DMS79 treated with DMSO at 0.1 percent for 48 hours (cell line): Measurements from ENCODE around the gene SNX24.

Experiments
- DNase-seq: peaks from one replicate; lab custom pipeline; 2025; lab: John Stamatoyannopoulos, UW

SNX24 gene

DNA sequence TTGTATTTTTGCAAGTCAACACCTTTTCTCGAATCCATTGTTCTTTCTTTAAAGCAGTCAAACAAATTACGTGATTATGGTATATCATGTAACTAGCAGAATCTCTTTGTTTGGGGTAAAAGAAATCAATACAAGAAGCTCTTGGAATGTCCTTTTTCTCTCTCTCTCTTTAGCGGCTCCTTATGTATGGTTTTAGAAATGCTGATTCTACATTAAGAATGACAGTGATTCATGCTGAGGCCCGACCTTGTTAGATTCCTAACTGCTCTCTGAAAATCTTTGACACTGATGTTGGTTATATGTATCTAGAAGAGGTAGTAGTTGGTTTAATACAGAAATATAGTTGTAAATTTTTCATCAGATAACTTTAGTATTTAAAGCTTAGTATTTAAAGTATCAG, 76.4 kb downstream of the SNX24 start:
- DNase-seq, result no peak

DNA sequence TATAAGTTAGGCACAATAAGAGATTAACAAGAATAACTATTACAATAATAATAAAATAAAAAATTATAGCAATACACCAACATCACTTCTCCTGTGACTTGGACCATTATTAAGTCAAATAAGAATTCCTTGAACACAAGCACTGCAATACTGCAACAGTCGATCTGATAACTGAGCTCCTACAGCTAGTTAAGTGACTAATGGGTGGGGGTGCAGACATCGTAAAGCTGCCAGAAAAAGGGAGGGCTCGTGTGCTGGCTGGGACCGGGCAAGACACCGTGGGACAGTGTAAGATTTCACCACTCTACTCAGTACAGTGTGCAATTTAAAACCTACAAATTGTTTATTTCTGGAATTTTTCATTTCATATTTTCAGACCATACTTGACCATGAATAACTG, 78.8 kb downstream of the SNX24 start:
- DNase-seq, result no peak

DNA sequence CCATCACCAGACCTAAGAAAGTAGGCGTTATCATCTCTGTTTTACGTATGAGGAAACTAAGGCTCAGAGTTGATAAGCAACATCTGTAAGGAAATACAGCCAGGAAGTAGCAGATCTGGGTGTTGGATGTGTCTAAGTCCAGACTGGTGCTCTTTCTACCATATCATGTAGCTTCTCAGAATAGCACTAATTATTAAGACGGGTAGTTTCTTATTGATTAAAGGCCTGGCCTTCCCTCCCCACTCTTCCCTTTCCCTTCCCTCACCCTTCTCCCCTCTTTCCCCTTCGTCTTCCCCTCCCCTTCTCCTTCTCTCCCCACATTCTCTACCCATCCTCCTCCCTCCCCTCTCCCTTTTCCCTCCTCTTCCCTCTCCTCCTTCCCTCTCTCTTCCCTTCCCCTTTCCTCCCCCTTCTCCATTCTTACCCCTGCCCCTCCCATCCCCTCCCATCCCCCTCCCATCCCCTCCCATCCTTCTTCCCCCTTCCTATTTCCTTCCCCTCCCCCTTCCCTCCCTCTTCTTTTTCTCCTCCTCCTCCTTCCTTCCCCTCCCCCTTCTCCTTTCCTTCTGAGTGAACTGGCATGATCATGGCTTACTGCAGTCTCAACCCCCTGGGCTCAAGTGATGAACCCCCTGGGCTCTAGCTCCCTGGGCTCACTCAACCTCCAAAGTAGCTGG, 79.4 kb downstream of the SNX24 start:
- DNase-seq, result no peak

DNA sequence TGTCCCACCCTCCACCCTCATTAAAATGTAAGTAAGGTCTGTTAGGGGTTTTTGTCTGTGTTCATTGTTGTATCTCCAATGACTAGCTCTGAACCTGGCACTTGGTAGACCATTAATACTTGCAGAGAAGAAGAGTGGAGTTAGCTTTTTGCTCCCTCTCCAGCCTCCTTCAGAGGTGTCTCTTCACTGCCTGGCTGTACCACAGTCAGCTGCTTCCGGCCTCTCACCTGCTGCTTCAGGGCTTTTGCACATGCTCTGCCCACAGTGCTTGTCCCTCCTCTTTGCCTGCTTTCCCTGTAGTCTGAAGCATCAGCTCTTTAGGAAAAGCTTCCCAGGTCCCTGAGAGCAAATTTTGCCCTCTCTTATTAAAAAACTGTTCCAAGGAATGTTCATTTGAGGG, 83.6 kb downstream of the SNX24 start:
- DNase-seq, result no peak

DNA sequence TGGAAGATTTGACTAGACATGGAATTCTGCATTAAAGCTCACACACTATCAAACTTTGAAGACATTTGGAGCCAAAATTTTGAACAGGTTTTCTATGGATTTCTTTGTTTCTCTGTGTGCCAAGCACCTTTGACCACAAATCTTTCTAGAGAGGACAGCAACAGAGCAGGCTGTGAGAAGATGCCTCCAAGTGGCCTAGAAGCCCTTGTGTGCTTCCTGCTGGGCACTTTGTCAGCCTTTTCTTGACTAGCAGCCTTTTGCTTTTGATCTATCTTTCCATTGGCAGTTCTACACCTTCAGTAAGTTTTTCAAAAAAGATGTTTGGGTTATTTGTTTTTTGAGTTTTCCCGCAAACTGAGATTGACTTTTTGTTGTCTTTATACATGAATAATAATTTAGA, 84.6 kb downstream of the SNX24 start:
- DNase-seq, result no peak

DNA sequence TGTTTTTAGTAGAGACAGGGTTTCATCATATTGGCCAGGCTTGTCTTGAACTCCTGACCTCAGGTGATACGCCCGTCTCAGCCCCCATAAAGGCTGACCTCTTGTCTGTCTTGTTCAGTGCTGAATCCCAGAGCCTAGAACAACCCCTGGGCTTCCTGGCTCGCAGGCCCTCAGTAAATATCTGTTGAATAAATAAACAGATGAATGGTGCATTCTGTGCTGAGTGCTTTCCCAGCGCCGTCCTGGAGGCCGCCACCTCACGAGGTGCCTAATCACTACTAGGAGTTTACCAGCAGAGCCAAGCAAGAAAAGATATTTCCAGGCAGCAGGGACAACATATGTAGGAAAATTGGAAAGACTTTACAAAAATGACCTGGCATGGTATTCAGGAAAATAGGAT, 88.5 kb downstream of the SNX24 start:
- no peak for DNase-seq

DNA sequence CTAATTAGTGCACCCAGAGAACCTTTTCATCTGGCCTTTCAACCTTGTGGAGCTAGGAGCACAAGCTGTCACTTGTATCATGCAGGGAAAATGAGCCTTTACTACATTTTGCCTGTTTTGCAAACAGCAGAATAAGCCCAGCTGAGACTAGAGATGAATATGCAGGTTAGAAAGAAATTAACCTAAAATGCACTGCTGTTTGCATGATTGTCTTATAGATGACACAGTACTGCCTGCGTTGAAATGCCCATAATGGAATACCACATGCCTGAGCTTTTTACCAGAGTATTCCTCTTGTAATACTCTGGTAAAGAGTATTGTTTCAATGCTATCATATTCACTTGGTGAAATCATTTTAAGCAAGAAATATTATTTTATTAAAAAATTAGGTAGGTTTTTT, 90.7 kb downstream of the SNX24 start:
- no peak for DNase-seq

DNA sequence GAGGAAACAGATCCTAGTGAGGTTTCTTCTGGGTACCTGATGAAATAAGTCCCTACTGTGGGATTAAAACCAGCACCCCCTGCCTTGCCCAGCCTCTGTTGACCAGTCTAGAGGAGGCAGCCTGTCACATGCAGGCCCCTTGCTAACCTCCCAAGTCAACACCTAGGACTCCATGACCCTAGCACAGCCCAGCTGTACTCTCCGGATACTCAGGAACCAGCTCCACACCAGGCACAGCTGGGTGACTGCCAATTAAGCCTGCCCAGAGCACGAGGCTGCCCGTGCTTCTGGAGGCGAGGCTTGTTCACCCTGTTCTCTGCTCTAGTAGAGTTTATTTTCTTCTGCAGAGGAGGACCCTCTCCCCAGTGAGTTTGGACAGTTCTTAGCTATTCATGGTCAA, 92.5 kb downstream of the SNX24 start:
- no peak for DNase-seq

DNA sequence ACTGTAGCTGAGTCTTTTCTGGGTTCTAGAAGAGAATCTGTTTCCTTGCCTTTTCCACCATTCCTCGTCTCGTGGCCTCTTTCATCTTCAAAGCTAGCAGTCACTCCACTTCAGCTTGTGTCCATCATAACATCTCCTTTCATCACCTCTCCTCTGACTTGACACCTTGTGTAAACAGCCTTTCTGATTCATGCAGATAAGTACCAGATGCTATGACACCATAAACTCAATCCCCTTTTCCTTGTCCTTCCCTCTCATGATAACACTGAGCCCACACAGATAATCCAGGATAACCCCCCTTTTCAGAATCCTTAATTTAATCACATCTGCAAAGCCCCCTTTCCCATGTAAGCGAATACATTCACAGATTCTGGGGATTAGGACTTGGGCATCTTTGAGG, 95.5 kb downstream of the SNX24 start:
- no peak for DNase-seq

DNA sequence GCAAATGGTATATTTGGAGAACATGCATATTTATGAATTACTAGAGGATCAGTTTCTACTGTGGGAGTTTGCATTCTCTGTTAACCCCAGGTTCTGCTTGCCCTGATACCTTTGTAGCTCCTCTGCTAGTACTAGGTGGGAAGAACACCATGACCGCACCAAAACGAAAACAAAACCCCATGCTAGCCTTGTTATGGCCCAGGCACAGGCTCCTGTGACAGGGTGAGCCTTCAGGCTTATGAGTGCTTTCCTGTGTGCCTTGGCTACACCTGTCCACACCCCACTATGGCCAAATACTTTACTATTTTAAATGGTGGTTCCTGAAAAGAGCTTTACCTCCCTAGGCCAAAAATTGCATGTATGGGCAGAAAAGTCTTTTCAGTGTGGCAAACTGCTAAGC, 96.3 kb downstream of the SNX24 start:
- DNase-seq, result no peak

DNA sequence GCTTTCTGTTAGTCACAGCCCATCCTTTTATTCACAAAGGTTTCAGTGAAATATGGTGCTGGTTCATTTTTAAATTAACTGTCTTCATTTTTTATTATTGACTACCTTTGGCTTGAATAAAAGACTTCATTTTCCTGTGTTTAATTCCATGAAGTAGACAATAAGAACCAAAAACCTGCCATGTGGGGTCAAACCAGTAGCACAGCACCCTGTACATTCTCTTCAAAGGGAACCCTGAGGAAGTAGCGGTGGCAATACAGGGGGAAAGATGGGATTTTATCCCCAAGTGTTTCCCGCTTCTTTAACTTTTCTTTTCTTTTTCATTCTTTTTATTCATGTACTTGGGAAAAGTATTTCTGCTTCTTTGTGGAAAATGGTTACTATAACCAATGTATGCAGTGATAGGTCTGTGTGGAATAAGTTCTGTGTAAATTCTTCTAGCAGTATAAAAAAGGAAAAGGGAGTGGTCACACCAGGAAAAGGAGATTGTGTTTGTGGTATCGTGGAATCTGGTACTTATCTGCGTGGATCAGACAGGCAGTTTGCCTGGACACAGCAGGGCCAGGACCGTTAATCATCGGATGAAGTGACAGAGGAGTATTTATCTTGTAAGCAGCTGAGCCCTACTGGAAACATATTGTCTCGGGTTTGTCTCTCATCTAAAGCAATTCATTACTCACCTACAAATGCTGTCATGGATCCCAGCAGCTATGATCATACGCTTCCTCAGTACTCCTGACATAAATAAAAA, 96.9 kb downstream of the SNX24 start:
- DNase-seq, result no peak

DNA sequence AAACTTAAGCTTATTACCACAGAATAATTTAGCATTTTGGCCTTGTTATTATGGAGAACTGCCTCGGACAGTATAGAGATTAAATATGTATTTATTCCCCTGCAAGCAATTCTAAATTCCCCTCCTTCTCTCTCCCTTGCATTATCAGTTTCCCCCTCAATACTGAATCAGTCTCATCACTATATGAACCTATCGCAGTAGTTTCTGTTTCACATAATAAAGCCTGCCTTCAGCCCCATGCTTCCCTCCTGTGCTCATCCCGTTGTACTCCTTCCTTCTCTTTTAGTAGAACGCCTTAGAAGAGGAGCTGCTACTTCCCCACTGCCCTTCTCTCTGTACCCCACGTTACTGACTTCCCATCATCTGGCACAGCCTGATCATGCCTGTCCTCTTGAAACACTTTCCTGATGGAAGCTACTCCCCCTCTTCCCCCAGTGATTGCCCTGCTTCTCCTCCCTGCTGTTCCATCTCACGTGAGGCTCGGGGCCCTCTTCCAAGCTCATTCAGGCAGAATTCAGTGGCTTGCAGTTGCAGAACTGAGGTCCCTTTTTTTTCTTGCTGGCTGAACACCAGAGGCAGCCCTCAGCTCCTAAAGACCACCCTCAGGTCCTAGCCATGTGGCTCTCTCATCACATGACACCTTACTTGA, 97.8 kb downstream of the SNX24 start:
- no peak for DNase-seq

DNA sequence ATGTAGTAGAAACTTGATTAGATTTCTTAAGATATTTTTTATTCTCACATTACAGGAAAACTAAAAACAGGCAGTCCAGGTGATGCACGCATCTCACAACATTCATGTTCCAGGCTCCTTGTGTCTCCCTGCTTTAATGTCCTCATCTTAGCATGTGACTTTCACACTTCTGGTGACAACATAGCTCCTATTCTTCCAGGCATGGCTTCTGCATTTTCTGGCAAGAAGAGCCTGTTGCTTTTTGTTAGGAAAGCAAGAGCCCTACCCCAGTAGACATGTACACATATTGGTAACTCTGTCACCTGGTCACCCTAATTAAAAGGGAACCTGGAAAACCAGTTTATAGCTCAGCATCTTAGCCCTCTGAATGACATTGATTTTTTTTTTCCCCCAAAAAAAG, 98.6 kb downstream of the SNX24 start:
- DNase-seq, result no peak

DNA sequence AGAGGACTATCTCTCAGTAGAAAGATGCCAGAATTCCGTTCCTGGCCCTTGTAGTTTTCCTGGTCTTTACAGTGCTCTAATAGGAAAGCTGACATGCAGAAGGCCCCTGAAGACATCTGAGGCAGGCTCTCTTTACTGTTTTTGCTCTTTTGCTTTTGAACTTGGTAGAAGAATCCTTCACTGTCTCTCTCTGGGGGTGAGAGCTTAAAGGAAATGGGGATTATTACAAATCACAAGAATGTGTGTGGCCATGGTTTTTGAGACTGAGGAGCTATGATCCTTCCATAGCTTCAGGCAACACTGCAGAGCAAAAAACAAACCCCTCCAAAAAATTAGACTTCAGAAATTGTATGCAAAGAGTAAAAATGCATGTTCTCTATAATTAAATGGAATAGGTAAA, 102.0 kb downstream of the SNX24 start:
- no peak for DNase-seq

DNA sequence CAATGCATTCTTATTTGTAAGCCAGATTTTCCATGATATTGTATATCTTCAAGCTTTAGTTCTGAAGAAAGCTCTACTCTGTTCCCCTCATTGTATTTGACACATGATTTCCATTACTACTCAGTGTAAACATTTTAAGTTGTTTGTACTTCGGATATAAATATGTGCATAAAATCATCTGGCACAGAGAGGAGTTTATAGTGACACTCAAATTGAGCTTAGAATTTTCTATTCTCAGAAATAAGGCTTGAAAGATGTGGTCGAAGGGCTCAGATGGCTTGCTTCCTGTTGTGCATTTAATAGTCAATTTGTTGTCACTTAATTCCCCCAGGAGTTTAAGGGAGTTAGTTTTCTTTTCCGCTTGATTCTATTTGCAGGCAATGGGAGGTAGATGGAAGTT, 102.4 kb downstream of the SNX24 start:
- no peak for DNase-seq

DNA sequence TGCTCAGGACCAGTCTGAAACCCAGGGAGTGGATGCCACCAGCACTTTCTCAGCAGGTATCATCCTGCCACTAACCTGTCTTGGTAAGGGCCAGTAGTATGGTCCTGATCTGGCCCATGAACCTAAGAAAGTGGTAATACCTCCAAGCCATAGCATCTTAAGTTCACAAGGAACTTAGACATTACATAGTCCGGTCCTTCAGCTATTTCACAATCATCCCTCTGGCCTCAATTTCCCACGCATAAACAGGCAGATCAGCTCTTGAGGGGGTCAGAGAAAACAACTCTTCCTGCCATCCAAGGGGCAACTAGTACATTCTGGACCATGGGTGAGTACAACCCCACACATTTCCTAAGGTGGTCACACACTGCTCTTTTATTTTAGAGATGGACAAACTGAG, 102.9 kb downstream of the SNX24 start:
- DNase-seq, result no peak

DNA sequence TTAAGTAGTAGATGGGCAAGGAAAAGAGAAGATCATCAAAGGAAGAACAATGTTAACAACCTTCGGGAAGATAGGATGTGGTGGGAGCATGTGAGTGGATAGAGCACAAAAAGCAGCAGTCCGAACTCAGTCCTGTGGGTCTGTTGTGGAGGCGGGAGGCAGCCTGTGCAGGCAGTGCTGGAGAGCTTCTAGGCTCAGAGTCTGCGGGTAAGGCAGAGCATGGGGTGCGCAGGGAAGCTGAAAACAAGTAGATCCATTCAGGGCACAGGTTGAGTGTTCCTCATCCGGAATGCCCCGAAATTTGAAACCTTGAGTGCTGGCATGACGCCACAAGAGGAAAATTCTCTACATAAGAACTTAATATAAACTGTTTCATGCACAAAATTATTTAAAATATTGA, 106.2 kb downstream of the SNX24 start:
- DNase-seq, result no peak

DNA sequence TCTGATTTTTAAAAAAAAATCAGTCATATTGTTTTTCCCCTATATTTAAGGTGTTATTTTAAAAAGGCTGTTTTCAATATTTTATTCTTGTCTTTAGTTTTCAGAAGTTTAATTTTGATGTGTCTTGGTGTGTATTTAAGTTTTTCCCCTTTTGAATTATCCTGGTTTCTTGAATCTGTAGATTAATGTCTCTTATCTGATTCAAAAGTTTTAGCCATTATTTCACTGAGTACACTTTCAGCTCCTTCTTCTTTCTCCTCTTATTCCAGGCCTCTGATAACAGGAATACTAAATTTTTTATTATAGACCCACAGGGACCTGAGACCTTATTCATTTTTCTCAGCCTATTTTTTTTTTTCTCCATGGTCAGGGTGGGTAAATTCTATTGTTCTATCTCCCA, 109.3 kb downstream of the SNX24 start:
- DNase-seq, result no peak

DNA sequence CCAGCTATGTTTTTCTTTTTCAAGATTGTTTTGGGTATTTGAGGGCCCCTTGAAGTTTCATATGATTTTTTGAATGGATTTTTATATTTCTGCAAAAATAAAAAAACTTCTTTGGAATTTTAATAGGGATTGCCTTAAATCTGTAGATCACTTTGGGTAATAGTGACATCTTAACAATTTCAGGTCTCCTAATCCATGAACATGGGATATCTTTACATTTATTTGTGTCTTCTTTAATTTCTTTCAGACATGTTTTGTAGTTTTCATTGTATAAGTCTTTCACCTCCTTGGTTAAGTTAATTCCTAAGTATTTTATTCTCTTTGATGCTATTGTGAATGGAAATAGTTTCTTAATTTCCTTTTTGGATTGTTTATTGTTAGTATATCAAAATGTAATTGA, 112.0 kb downstream of the SNX24 start:
- no peak for DNase-seq

DNA sequence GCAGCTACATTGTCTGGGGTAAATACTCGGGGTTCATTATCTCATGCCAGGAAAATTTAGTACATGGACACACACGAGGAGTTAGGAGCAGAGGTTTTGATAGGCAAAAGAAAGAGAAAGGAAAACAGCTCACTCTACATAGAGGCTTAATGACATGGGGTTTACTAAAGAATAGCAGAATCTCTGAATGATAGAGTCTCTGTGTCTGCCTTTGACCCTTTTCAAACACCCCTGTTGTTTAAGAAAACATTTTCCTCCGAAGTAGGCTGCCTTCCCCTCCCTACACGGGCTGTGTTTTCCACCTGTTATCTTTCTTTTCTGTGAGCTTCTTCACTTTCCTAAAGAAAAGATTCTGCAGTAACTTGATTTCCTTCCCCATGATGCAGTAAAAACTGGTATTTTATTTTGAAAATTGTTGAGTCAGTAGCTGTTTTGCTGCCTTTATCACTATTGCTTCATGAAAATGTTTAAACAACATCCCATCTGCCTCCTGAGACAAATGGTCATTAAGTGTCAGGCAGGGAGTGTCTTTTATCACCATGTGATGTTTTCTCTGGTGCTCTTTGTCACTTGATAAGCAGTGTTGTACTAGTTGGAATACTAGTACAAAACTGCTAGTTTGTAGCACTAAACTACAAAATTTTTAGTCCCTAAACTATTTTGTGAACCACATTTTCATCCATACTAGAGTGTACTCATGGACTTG, 114.5 kb downstream of the SNX24 start:
- DNase-seq, result no peak

DNA sequence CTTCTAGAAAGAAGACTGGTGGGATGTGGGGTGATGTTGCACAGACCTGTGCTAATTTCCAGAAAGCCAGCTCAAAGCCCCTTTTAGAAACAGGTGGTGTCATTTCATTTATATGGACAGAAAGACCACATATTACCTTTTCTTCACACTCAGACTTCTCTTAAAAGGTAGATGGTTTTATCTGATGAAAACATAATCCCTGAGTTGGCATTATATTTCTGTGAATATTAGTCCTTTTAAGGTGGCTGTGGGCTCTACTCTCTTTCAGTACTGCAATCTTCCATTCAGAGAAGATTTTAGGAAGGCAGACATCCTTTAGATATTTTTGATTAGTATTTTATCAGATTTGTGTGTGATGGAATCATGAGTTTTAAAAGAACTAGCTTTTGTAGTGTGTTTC, 117.9 kb downstream of the SNX24 start:
- DNase-seq, result no peak

DNA sequence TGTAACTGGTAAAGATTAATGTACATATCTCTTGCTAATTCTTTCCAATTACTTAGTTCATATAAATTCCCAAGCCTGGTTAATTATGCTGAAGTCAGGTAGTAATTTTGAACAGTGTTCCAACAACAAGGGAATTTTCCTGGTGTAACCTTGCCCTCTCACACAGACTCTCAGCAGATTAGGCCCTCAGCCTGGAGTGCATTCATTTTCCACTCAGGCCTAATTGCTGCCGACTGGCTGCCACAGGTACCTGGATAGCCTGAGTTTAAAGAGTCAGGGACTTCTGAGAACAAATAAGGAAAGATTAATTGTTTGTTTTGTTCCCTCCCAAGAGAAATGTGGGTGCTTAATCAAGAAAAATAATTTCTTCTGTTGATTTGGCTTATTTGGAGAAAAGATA, 119.7 kb downstream of the SNX24 start:
- peak; percentile 14 for DNase-seq

DNA sequence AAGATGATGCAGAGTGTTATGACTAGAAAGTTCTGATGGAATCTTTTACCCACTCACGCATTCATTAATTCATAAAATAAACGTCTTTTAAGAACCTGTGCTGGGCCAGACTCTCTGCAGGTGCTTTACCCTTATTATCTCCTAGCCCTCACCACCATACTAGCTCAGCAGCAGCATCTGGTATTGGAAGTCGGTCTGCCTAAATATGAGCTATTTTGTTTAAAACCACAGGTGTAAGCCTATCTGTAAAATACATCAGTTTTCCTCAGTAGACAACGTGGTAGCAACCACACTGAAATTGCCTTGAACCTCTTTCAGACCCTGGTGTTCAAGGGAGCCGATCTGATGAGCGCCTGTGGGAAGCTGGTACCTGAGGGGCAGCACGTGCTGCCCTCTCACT, 121.7 kb downstream of the SNX24 start:
- DNase-seq, result no peak
